SIG-M5 treated with dmso at 0.1 percent for 504 hours (cell line): ENCODE results near the gene SLC6A4.

Source experiments
- DNase-seq: peaks from one replicate; lab custom pipeline; 2025; ENCODE audit not compliant: unreplicated experiment; lab: John Stamatoyannopoulos, UW

The SLC6A4 gene

DNA sequence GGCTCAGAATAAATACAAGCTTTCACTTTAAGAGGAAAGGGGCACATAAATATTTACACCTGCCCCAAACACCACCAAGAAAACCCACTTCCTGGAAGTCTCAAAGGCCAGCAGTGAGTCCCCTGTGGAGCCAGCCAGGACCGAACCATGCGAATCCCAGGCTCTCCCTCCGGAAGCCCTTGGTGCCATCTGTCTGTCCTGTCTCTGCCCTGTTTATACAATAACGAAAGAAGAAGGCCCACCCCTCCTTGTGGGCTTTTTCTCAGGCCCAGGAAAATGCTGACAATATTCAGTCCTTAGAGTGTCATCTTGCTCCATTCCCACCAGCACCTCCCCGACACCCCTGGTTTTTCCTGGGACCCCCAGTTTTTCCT is 3.6 kb upstream of the SLC6A4 start:
- no peak for DNase-seq

- DNase-seq = no peak
These were observed 3.0 kb upstream of the SLC6A4 start for GRCh38 chr17:30238387-30239088.

- no peak for DNase-seq
These were observed 2.5 kb upstream of the SLC6A4 start for GRCh38 chr17:30238003-30238344.

- no peak for DNase-seq
These were observed 2.0 kb upstream of the SLC6A4 start for GRCh38 chr17:30237296-30238002.

DNA sequence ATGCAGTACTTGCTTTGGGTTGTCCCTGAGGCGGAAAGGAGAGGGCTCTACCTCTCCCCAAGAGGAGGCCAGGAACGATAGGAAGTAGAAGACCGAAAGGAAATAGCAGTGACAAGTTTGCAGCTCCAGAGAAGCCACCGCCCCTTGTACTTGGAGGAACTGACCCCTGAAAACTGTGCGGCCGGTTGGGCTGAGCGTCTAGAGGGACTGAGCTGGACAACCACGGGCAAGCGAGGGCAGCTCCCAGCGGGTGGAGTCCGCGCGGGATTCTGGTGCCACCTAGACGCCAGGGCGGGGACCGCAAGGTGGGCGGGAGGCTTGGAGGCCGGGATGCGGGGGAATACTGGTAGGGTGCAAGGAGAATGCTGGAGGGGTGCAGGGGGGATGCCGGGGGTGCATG is 1.3 kb upstream of the SLC6A4 start:
- DNase-seq = no peak

DNA sequence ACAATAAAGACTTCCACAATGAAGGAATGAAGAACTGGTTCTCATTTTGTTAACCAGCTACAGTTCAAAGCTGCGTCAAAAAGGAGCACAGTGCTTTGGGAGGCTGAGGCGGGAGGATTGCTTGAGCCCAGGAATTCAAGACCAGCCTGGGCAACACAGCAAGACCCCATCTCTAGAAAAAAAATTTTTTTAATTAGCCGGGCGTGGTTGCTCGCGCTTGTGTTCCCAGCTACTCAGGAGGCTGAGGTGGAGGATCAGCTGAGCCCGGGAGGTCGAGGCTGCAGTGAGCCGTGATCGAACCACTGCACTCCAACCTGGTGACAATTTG is 764 bp upstream of the SLC6A4 start:
- no peak for DNase-seq

DNA sequence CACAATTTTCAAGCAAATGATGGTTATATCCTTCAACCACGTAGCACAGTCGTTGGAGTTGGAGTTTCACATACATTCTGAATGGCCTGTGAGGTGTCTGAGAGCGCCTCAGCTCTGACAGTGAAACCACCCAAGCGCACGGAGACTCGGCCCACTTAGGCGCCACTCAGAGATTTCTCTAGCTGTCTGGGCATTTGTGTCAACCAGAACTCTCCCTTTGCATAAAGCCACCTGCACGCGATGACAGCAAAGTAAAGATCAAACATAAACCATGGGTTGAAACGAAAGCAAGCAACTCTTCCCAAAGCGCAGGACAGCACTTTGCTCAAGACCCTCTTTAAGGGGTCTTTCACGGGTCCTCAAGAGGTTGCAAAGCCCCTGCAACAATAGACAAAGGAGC is 533 bp downstream of the SLC6A4 start:
- DNase-seq = no peak

GRCh38 chr17:30234296-30234695 is 1.2 kb downstream of the SLC6A4 start:
- DNase-seq = no peak

GRCh38 chr17:30232824-30233427 is 2.6 kb downstream of the SLC6A4 start:
- no peak for DNase-seq

- no peak for DNase-seq
These were observed 3.3 kb downstream of the SLC6A4 start for GRCh38 chr17:30232015-30232823.

GRCh38 chr17:30230596-30231125 is 4.8 kb downstream of the SLC6A4 start:
- DNase-seq = no peak

DNA sequence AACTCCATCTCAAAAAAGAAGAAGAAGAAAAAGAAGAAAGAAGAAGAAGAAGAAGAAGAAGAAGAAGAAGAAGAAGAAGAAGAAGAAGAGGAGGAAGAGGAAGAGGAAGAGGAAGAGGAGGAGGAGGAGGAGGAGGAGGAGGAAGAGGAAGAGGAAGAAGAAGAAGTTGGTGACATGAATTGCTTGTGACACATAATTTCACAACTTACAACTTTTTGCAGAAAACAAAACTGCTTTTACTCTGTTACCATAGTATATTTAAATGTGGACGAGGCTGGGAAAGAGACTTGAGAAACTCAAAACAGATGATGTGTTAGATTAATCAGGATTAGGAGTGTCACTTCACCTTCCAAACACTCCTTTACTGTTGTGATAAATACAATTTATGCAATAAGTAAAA is 5.5 kb downstream of the SLC6A4 start:
- peak; percentile 35 for DNase-seq

DNA sequence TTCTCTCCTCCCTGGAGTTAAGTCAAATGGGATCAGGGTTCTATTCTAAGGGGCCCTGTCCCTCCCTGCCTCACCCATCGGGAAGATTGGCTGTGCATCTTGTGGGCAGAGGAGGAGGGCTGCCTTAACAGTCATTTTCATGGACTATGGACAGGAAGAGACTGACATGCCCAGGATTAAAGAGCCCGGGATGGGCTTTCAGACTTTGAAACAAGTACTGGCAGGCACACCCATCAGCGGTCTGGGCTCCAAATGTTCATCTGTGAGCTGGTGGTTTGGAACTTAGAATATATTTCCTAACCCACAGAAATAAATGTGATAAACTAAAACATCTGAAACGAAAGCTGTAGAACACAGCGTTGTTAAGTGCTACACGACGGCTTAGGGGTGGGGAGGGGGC is 6.5 kb downstream of the SLC6A4 start:
- DNase-seq = no peak

- no peak for DNase-seq
These were observed 7.5 kb downstream of the SLC6A4 start for GRCh38 chr17:30228011-30228410.

DNA sequence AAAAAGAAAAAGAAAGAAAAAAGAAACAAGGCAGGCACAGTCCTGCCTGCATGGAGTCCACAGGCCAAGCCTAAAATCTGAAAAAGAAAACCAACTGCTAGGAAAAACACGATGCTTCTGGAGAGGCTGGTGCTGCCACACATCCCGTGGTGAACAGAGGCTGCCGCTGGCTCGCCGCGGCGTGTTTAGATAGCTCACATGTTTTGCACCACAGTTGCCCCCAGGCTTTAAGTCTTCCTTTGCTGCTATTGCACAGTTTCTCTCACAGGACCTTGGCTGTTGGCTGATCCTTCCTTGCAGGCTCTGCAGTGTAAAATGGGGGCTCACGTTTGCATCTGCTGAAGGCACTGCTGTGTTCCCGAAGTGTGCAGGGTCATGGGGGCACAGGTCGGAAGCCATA is 8.6 kb downstream of the SLC6A4 start:
- DNase-seq = no peak

DNA sequence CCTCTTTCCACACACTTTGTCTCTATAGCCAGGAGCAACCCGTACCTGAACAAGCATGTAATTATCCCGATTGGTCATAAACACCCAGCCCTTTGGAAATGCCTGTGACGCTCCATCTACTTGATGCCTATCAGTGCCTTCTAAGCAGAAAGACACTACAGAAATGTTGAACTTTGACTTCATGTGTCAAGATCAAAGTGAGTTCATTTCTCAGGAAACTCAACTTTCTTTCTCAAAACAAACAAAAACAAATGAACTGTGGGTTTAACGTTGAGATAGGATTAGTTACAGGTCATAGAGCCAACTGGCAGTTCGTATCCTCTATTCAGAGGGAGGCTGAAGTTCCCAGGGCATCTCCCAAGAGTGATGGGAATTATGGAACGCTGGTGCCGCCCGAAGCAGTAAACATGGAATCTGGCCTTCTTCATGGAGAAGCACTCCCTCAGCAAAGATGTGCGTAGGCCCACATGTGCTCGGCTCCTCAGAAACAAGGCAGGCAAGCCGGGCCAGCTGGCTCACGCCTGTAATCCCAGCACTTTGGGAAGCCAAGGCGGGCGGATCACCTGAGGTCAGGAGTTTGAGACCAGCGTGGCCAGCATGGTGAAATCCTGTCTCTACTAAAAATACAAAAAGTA is 9.5 kb downstream of the SLC6A4 start:
- DNase-seq = no peak

- peak; percentile 27 for DNase-seq
These were observed 10.4 kb downstream of the SLC6A4 start for GRCh38 chr17:30225112-30225511.

DNA sequence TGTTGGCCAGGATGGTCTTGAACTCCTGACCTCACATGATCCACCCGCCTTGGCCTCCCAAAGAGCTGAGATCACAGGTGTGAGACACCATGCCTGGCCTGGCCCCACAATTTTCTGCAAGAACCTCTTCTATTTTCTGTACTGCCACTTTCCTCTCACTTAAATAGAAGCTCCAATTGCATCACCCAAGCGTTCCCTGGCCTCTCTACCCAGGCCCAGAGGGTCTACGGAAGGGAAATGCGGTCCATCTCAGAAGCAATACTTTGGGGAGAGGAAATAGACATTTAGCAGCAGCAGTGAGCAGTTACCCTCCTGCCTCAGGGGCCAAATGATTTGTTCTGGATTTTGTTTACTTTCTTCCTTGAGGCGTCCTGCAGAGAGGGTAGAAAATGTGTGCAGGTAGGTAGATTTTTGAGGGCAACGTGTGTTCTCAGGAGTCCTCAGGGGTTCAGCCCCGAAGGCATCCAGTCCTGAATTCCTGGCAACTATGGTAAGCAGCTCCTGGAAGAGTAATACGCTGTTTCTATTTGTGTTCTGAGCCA is 11.0 kb downstream of the SLC6A4 start:
- peak; percentile 39 for DNase-seq

DNA sequence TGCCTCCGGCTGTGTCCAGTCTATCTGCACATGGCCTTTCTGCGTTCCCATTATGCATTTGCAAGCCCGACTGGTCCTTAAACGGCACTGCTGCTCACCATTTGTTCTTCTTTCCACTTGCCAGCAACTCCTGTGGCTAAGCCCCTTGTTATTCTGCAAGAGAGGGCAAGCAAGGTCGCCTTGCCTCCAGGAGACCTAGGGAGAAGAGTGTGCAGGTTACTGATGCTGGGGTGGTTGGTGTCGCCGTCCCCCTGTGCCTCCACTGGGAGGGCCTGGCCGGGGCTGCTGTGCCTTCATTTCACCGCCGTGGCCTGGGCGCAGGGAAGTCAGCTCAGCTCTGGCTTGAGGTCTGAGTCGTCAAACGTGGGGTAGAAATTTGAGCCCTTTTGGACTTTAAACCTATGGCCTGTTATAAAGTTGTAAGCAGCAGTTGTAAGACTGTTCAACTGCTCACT is 12.7 kb downstream of the SLC6A4 start:
- DNase-seq = no peak

GRCh38 chr17:30222251-30222650 is 13.2 kb downstream of the SLC6A4 start:
- DNase-seq = no peak

GRCh38 chr17:30221346-30221745 is 14.2 kb downstream of the SLC6A4 start:
- DNase-seq = no peak
